ENCODE data around the gene SLC6A18. TPM values are rescaled to one million over a fixed set of nuclear protein-coding genes. Genes with fewer than 3 reads are reported as not detected.

Gene SLC6A18
- total and polyA plus RNA-seq, 10 of the 15 experiments (the other 5 are each of a cell fraction or from before 2014, with no cell fraction given) = not detected

DNA sequence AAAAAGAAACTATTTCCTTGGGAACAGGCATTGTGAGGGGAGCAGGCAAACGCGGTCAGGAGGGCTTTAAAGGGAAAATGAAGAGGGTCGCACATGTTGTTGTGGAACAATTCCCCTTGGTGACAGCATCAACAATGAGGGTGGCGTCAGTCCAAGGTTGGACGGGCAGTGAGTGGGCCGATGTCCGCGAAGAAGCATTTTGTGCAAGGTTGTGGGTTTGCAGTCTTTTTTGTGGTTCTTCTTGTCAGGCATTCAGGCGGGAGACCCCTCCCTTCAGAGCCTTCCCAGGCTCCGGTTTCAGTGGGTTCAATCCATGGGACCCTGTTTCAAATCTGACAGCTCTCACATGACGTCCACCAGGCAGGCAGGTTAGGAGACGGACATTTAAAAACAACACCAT, 34.9 kb upstream of the SLC6A18 start:
- no peak overlapping the region for H3K9ac ChIP-seq (ENCODE audit: control insufficient read depth, insufficient read depth, low read length)
- H3K36me3 ChIP-seq (ENCODE audit: control insufficient read depth in 2 of 2, insufficient read depth in 2 of 2, low read length in 1 of 2) = no peaks in the 10 kb centered on the region
- H3K9me3 ChIP-seq (replicated peaks; ENCODE audit: control insufficient read depth, insufficient read depth, low read length) = no peaks in the 10 kb centered on the region
- ChIA-PET POLR2A (no interaction called here), RAD21 (ENCODE audit: unreplicated experiment) (no interaction called here), CTCF (no interaction called here), SMC1A (ENCODE audit: uncharacterized antibody, unreplicated experiment) (no interaction called here)
- no peak for DNase-seq (ENCODE audit: low read depth, low spot score)
- in situ Hi-C loops (cut with MboI) (no loop called here), intact Hi-C loops (cut with micrococcal nuclease; ENCODE audit: unreplicated experiment) (no loop called here)
- TF ChIP-seq TAF1 (IDR thresholded peaks at IDR 0.05; ENCODE audit: borderline replicate concordance, low read depth, low read length) (no peak), ZSCAN29 (IDR thresholded peaks at IDR 0.05) (no peak), TARDBP (IDR thresholded peaks at IDR 0.05; ENCODE audit: borderline replicate concordance) (no peak), NBN (IDR thresholded peaks at IDR 0.05) (no peak), ETV6 (conservative IDR thresholded peaks at IDR 0.05 in 1 of 2, IDR thresholded peaks at IDR 0.05 in 1 of 2; ENCODE audit: borderline replicate concordance in 1 of 2, low read depth in 1 of 2) (no peak), SUZ12 (IDR thresholded peaks at IDR 0.05; ENCODE audit: unreplicated experiment) (no peak), SUPT20H (IDR thresholded peaks at IDR 0.05; ENCODE audit: borderline replicate concordance, control insufficient read depth, low read depth, low read length) (no peak), RAD51 (IDR thresholded peaks at IDR 0.05) (no peak), PAX5 (IDR thresholded peaks at IDR 0.05; ENCODE audit: borderline replicate concordance, low read depth, low read length) (no peak), POU2F2 (IDR thresholded peaks at IDR 0.05; ENCODE audit: borderline replicate concordance, low read depth, low read length) (no peak), CBX3 (IDR thresholded peaks at IDR 0.05; ENCODE audit: borderline replicate concordance, low read depth) (no peak), RCOR1 (conservative IDR thresholded peaks at IDR 0.05; ENCODE audit: low read depth, low read length) (no peak)
- no TSS peak for BruUV-seq (replicated peaks)
- no peak overlapping the region for H2AFZ ChIP-seq (ENCODE audit: control insufficient read depth, low read depth, low read length)
- WGBS (ENCODE audit: insufficient coverage, insufficient replicate concordance, low lambda C conversion rate, missing lambda C conversion rate) = 59% methylated on average over 12 of the region's 12 CpGs
- no peaks in the 10 kb centered on the region for H3K4me1 ChIP-seq (ENCODE audit: control insufficient read depth, insufficient read depth, low read length)
- FAIRE-seq = no peak
- H3K27me3 ChIP-seq (replicated peaks in 1 of 2; ENCODE audit: control insufficient read depth in 2 of 2, insufficient read depth in 2 of 2, low read length in 1 of 2) = no peaks in the 10 kb centered on the region; a peak in 1 of 4 replicates
- H4K20me1 ChIP-seq (ENCODE audit: control insufficient read depth, insufficient read depth) = no peaks in the 10 kb centered on the region; the same call in 1 of the 2 replicates
- H3K4me2 ChIP-seq (ENCODE audit: control insufficient read depth, insufficient read depth) = no peak overlapping the region
- ATAC-seq = no peak
- H3K79me2 ChIP-seq (ENCODE audit: control insufficient read depth, insufficient read depth, low read length) = no peaks in the 10 kb centered on the region
- H3K4me3 ChIP-seq = no peak overlapping the region
- no peak overlapping the region for H3K27ac ChIP-seq (ENCODE audit: control insufficient read depth, insufficient read depth)
